NB4 (cell line): ENCODE measurements around the gene FOXD4L6.
A peak's percentile ranks its signal among the peaks of the same experiment; 100 is the strongest.
"Not testable (repeated sequence)": the region's sequence is repeated elsewhere in the genome, so short reads cannot be mapped to it uniquely, and the experiment has no call there.

ENCODE experiments used
- DNase-seq: peaks from one replicate; pipeline ENCODE4 v3.0.0; 2010; ENCODE audit warnings: low read depth
- H3K4me3 ChIP-seq: one replicate; pipeline ENCODE4 v1.5.1; 2011; ENCODE audit warnings: mild to moderate bottlenecking, low read depth, low read length, moderate library complexity

FOXD4L6 gene

DNA sequence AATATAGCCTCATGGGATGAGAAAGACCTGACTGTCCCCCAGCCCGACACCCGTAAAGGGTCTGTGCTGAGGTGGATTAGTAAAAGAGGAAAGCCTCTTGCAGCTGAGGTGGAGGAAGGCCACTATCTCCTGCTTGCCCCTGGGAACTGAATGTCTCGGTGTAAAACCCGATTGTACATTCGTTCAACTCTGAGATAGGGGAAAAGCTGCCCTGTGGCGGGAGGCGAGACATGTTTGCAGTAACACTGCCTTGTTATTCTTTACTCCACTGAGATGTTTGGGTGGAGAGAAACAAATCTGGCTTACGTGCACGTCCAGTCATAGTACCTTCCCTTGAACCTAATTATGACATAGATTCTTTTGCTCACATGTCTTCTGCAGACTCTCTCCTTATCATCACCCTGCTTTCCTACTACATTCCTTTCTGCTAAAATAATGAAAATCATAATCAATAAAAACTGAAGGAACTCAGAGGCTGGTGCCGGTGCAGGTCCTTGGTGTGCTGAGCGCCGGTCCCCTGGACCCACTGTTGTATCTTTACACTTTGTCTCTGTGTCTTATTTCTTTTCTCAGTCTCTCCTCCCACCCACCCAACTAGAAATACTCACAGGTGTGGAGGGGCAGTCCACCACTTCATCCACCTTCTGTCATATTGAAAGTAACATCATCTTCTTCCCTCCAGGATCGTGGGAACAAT is 22.8 kb downstream of the FOXD4L6 start:
- not testable (repeated sequence) for H3K4me3 ChIP-seq, DNase-seq

GRCh38 chr9:41104542-41104941 is 23.9 kb downstream of the FOXD4L6 start:
- not testable (repeated sequence) for H3K4me3 ChIP-seq, DNase-seq

GRCh38 chr9:41100508-41100907 is 28.0 kb downstream of the FOXD4L6 start:
- not testable (repeated sequence) for H3K4me3 ChIP-seq, DNase-seq

DNA sequence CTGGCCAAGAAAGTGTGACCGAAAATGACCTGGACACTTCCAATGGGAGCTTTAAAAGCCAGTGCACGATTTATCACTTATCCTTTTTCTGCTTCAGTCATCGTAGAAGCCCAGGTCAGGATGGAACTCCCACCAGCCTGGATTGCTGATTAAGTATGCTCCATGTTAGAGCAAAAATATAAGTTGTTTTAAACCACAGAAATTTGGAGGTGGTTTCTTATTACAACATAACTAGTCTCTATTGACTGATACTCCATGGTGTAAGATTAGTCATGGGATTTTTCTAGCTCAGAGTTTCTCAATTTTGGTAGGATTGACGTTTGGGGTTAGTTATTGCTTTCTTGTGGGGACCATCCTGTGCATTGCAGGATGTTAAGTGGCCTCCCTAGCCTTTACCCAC is 29.7 kb downstream of the FOXD4L6 start:
- not testable (repeated sequence) for H3K4me3 ChIP-seq

DNA sequence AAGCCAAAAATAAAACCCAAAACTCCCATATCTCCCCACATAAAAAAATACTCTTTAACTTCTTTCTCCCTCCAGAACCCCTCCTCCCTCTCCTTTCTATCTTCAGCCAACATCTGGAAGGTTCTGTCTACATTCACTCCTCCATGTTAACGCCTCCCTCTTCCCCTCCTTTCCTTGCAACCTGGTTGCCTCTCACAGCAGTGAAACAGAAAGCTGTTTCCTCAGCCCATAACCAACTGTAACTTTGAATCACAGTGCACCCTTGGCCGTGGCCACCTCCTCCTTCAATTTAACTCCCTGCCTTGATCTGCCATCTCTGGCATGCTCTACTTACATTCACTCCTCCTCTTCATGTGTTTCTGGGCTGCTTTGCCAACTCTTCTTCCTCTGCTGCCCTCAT is 33.4 kb downstream of the FOXD4L6 start:
- H3K4me3 ChIP-seq, DNase-seq: not testable (repeated sequence)

More for the DNA sequence above, 29.7 kb downstream of the FOXD4L6 start:
- peak; percentile 15 for DNase-seq

DNA sequence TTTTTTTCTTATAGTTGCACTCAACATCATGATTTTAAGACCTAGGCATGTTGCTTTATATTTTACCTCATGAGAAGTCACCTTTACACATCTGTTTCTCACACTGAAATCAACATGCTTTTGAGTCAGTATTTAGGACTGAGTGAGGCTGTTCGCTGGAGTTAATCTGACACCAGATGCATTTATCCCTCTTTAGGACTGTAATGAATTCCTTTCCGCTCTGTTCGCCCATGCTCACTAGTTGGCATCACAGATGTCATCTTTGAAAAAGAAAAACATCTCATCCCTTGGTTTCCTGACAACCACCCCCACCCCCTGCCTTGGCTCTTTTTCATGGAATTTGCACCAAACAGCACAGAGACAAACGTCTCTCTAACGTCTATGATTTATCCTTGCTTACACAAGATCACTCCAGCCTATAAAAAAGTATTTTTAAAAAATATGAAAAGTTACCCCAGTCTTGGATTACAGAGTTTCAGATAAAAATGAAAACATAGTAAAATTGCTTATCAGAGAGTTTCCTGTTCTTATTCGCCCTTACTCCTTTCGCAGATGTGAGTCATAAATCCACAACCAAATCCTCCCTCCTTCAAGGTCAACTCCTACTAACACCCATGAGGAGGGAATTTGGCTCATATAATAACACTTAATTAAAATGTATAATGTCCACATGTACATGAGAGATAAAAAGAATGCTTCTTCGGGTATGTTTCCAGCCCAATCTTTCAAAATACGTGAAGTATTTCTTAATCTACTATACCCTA is 34.3 kb downstream of the FOXD4L6 start:
- not testable (repeated sequence) for DNase-seq, H3K4me3 ChIP-seq

- DNase-seq, H3K4me3 ChIP-seq: not testable (repeated sequence)
Observed at GRCh38 chr9:41090922-41091321, 37.6 kb downstream of the FOXD4L6 start.

- H3K4me3 ChIP-seq, DNase-seq: not testable (repeated sequence)
Observed at GRCh38 chr9:41090386-41090785, 38.1 kb downstream of the FOXD4L6 start.

GRCh38 chr9:41088450-41089059 is 39.9 kb downstream of the FOXD4L6 start:
- DNase-seq, H3K4me3 ChIP-seq: not testable (repeated sequence)

- H3K4me3 ChIP-seq, DNase-seq: not testable (repeated sequence)
Observed at GRCh38 chr9:41087929-41088328, 40.6 kb downstream of the FOXD4L6 start.

DNA sequence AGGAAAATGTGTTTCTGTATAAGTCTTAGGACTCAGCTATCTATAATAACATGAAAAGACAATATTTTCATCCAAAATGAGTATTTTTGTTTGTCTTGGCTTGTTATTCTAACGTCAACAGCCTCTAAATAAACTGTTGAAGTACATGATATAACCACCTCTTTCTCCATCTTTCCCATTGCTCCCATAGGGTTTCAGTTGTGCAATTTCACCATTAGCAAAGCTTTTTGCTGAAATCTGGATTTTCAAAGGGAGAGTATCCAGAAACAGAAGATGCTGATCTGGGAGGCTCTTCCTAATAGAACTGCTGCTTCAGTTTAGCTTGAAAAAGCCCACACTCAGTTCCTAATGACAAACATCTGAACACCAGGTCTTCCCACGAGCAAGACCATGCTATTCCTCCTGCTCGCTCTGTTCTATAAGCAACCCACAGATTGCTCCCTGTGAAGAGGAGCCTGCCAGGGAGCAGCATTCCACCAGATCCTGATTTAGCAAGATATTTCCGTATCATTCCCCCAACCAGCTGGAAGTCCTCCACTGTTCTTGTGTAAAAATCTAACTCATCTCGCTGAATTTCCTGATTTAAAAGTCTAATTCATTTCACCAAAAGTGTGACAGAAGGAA is 41.2 kb downstream of the FOXD4L6 start:
- not testable (repeated sequence) for DNase-seq, H3K4me3 ChIP-seq

- DNase-seq, result not testable (repeated sequence)
Observed at GRCh38 chr9:41086685-41087084, 41.8 kb downstream of the FOXD4L6 start.

GRCh38 chr9:41086215-41086614 is 42.3 kb downstream of the FOXD4L6 start:
- not testable (repeated sequence) for H3K4me3 ChIP-seq, DNase-seq

More at GRCh38 chr9:41086685-41087084, 41.8 kb downstream of the FOXD4L6 start:
- not testable (repeated sequence) for H3K4me3 ChIP-seq

DNA sequence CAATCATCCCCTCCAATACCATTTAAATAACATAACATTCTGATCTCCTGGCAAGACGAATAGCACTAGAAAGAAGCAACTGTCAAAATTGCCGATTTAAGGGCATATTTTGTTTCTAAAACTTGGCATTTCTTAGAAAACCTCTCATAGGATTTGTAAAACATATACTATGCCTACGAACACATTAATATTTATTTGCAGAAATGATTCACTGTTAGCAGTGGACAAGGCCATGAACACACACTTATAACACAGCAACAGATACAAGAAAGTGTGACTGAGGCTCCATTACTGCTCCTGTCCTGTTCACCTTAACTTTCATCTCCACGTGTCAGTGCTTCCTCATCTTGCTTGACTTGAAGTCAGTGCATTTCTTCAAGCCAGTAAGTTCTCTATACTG is 46.1 kb downstream of the FOXD4L6 start:
- not testable (repeated sequence) for H3K4me3 ChIP-seq, DNase-seq

DNA sequence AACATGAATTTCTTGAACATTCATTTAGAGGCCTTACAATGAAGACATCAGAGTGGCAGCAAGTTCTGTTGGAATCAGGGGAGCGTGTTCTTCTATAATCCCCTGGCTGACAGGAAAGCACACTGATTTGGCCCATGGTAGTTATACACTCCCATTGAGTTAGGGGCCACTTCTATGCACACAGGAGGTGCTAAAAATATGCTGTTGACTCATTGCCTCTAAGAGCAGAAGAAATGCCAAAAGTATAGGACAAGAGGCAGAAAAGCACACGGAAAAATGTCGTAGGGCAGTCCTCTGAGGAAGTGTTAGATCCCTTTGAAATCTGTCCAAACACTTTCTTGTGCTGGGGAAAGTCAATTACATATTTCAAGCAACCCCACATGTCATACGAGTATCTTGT is 49.0 kb downstream of the FOXD4L6 start:
- H3K4me3 ChIP-seq, DNase-seq: not testable (repeated sequence)

DNA sequence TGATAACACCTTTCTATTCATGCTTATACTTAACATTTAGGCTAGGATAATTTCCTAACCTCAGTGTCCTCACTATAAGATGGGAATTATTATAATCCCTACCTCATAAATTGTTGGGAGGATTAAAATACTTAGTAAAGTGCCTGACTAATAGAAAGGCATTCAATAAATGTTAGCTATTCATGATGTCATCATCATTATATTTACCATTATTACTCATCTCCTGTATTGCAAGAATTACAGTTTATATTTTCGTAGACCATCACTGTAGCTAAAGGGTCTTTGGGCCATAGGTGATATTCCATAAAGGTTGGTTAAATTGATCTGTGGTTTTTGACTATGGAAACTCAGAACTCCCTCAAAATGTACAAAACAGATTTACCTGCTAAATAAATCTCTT is 50.9 kb downstream of the FOXD4L6 start:
- H3K4me3 ChIP-seq, DNase-seq: not testable (repeated sequence)
